Neuronal stem cell (in vitro differentiated cells): ENCODE results near the gene NOL3.
A peak's percentile ranks its signal among the peaks of the same experiment; 100 is the strongest.

Experiments used
- DNase-seq: peaks from one replicate; pipeline ENCODE4 v3.0.0-alpha.2; 2013; ENCODE audit warnings: low spot score
- H2AFZ ChIP-seq: one replicate; pipeline ENCODE4 v1.6.1; 2013; ENCODE audit warnings: mild to moderate bottlenecking, low read length, inconsistent platforms
- H2AK5ac ChIP-seq: 2 replicates; pipeline ENCODE4 v1.6.1; 2013; ENCODE audit warnings: low read depth, mild to moderate bottlenecking, inconsistent platforms, low read length, moderate library complexity, mixed read lengths
- H2BK120ac ChIP-seq: 2 replicates; pipeline ENCODE4 v1.6.1; 2013; ENCODE audit warnings: low read depth, mild to moderate bottlenecking, inconsistent platforms, low read length, moderate library complexity, mixed read lengths
- H2BK12ac ChIP-seq: one replicate; pipeline ENCODE4 v1.6.1; 2013; ENCODE audit warnings: low read length, inconsistent platforms
- H2BK15ac ChIP-seq: 2 replicates; pipeline ENCODE4 v1.6.1; 2013; ENCODE audit warnings: mild to moderate bottlenecking, low read length, inconsistent platforms, mixed read lengths
- H2BK5ac ChIP-seq: one replicate; pipeline ENCODE4 v1.6.1; 2013; ENCODE audit warnings: inconsistent platforms, mild to moderate bottlenecking, low read length, moderate library complexity
- H3K14ac ChIP-seq: one replicate; pipeline ENCODE4 v1.6.1; 2013; ENCODE audit warnings: low read length, inconsistent platforms
- H3K18ac ChIP-seq: 2 replicates; pipeline ENCODE4 v1.6.1; 2013; ENCODE audit warnings: low read length, inconsistent platforms
- H3K23ac ChIP-seq: 2 replicates; pipeline ENCODE4 v1.6.1; 2013; ENCODE audit warnings: low read depth, mild to moderate bottlenecking, mixed read lengths, low read length, inconsistent platforms; ENCODE audit not compliant: poor library complexity
- H3K27ac ChIP-seq: replicated peaks from 3 replicates; pipeline ENCODE4 v1.5.1; 2013; ENCODE audit warnings: low read length, inconsistent platforms
- H3K27me3 ChIP-seq, 3 experiments: 2 replicates each; pipeline ENCODE4 v1.6.1; 2013; ENCODE audit warnings: low read length in 3 of 3, mild to moderate bottlenecking in 2 of 3, inconsistent platforms in 1 of 3, low read depth in 1 of 3, mixed read lengths in 1 of 3, moderate library complexity in 1 of 3; ENCODE audit not compliant: control insufficient read depth in 3 of 3, insufficient read depth in 3 of 3
- H3K36me3 ChIP-seq, 2 donors: replicated peaks in 1 of 2; 2 replicates each; pipeline ENCODE4 v1.6.1; 2013; ENCODE audit warnings: low read length in 2 of 2; ENCODE audit not compliant: control insufficient read depth in 2 of 2, insufficient read depth in 2 of 2
- H3K4ac ChIP-seq: 2 replicates; pipeline ENCODE4 v1.6.1; 2013; ENCODE audit warnings: inconsistent platforms, mild to moderate bottlenecking, low read length, moderate library complexity
- H3K4me1 ChIP-seq, 2 donors: 1 replicate in 1 of 2; 2 replicates in 1 of 2; pipeline ENCODE4 v1.6.1; 2013; ENCODE audit warnings: low read length in 2 of 2, low read depth in 1 of 2; ENCODE audit not compliant: control insufficient read depth in 2 of 2, insufficient read depth in 1 of 2
- H3K4me2 ChIP-seq: one replicate; pipeline ENCODE4 v1.6.1; 2013; ENCODE audit warnings: mild to moderate bottlenecking, low read length, inconsistent platforms; ENCODE audit not compliant: insufficient read depth, poor library complexity, severe bottlenecking
- H3K4me3 ChIP-seq, 2 donors: 2 replicates each; pipeline ENCODE4 v1.5.1; 2013; ENCODE audit warnings: low read length in 2 of 2, mild to moderate bottlenecking in 2 of 2, inconsistent platforms in 1 of 2, moderate library complexity in 1 of 2
- H3K79me1 ChIP-seq: one replicate; pipeline ENCODE4 v1.6.1; 2013; ENCODE audit warnings: low read depth, mild to moderate bottlenecking, inconsistent platforms, low read length, moderate library complexity
- H3K9ac ChIP-seq: one replicate; pipeline ENCODE4 v1.6.1; 2013; ENCODE audit warnings: mild to moderate bottlenecking, low read depth, low read length, inconsistent platforms; ENCODE audit not compliant: poor library complexity
- H3K9me3 ChIP-seq, 2 donors: replicated peaks in 1 of 2; 2 replicates each; pipeline versions ENCODE3 to v1.6.1; 2013; ENCODE audit warnings: low read length in 2 of 2, mild to moderate bottlenecking in 2 of 2, inconsistent platforms in 1 of 2, low read depth in 1 of 2, mixed read lengths in 1 of 2, moderate library complexity in 1 of 2; ENCODE audit not compliant: control insufficient read depth in 2 of 2, insufficient read depth in 1 of 2
- H4K8ac ChIP-seq: one replicate; pipeline ENCODE4 v1.6.1; 2013; ENCODE audit warnings: low read depth, mild to moderate bottlenecking, inconsistent platforms, low read length, moderate library complexity
- H4K91ac ChIP-seq: one replicate; pipeline ENCODE4 v1.6.1; 2013; ENCODE audit warnings: low read length, low read depth, mild to moderate bottlenecking, inconsistent platforms; ENCODE audit not compliant: poor library complexity
- WGBS, 2 donors: extraction: QIAGEN DNeasy Blood & Tissue Kit; methylation state at CpG; one replicate each; pipeline ENCODE4 v1.1.7; 2013; ENCODE audit warnings: missing lambda C conversion rate in 2 of 2, mixed read lengths in 1 of 2; ENCODE audit not compliant: insufficient read length in 2 of 2, insufficient replicate concordance in 1 of 2; ENCODE audit errors: extremely low coverage in 2 of 2; 5-methylcytosine and 5-hydroxymethylcytosine counted together

Gene NOL3

GRCh38 chr16:67177743-67178699 lies 7.7 kb downstream of the NOL3 start:
- peaks cover 16 to 18% of the 10 kb centered on the region in 2 donors for H3K4me1 ChIP-seq
- no peak overlapping the region for H2AK5ac ChIP-seq
- H3K18ac ChIP-seq: peak overlapping the region; percentile 80
- peaks cover 8 to 67% (median 9%) of the 10 kb centered on the region in 3 experiments for H3K27me3 ChIP-seq
- H3K27ac ChIP-seq: no peak overlapping the region
- H3K23ac ChIP-seq: peak overlapping the region; percentile 59
- no peak overlapping the region for H4K8ac ChIP-seq
- no peak overlapping the region for H2BK120ac ChIP-seq
- no peak for DNase-seq
- H3K4me2 ChIP-seq: peak overlapping the region; percentile 77
- no CpG with 5 or more reads among the region's 73 CpGs for WGBS, 2 donors
- H3K36me3 ChIP-seq: peaks cover 2 to 19% of the 10 kb centered on the region in 2 donors
- H4K91ac ChIP-seq: no peak overlapping the region
- no peak overlapping the region for H3K4ac ChIP-seq
- H2BK12ac ChIP-seq: no peak overlapping the region
- H2AFZ ChIP-seq: no peak overlapping the region
- H3K79me1 ChIP-seq: no peaks in the 10 kb centered on the region
- no peaks in the 10 kb centered on the region for H3K9me3 ChIP-seq
- H3K14ac ChIP-seq: no peak overlapping the region
- H2BK5ac ChIP-seq: no peak overlapping the region
- peak overlapping the region; percentile 88 for H3K9ac ChIP-seq
- H2BK15ac ChIP-seq: no peak overlapping the region
- H3K4me3 ChIP-seq: peak overlapping the region in 1 of 2 donors; percentile 74

GRCh38 chr16:67179421-67180080 lies 9.2 kb downstream of the NOL3 start:
- Histone ChIP-seq H3K79me1 (peaks cover 3% of the 10 kb centered on the region), H3K18ac (peak overlapping the region; percentile 13), H3K23ac (no peak overlapping the region), H3K36me3 (peaks cover 2 to 19% of the 10 kb centered on the region in 2 donors), H3K9ac (peak overlapping the region; percentile 30), H2BK12ac (no peak overlapping the region), H3K4ac (no peak overlapping the region), H3K27ac (no peak overlapping the region), H3K4me1 (peaks cover 12 to 16% of the 10 kb centered on the region in 2 donors), H4K91ac (no peak overlapping the region), H3K4me3 (no peak overlapping the region), H2BK15ac (no peak overlapping the region), H3K14ac (no peak overlapping the region), H2BK120ac (no peak overlapping the region), H4K8ac (no peak overlapping the region), H2BK5ac (no peak overlapping the region), H3K27me3 (peaks cover 0 to 57% (median 5%) of the 10 kb centered on the region in 3 experiments), H2AK5ac (no peak overlapping the region), H3K4me2 (no peak overlapping the region), H2AFZ (no peak overlapping the region), H3K9me3 (no peaks in the 10 kb centered on the region)
- WGBS, 2 donors: no CpG with 5 or more reads among the region's 13 CpGs
- no peak for DNase-seq

GRCh38 chr16:67180166-67180565 lies 9.8 kb downstream of the NOL3 start:
- Histone ChIP-seq H3K14ac (no peak overlapping the region), H3K18ac (no peak overlapping the region), H3K4me3 (no peak overlapping the region), H3K36me3 (peaks cover 2 to 19% of the 10 kb centered on the region in 2 donors), H2BK120ac (no peak overlapping the region), H2BK12ac (no peak overlapping the region), H3K23ac (no peak overlapping the region), H2AFZ (no peak overlapping the region), H4K91ac (no peak overlapping the region), H3K9me3 (no peaks in the 10 kb centered on the region), H2BK5ac (no peak overlapping the region), H2AK5ac (no peak overlapping the region), H2BK15ac (no peak overlapping the region), H3K27me3 (peaks cover 5 to 57% (median 7%) of the 10 kb centered on the region in 3 experiments), H3K4ac (no peak overlapping the region), H3K4me1 (peaks cover 8 to 16% of the 10 kb centered on the region in 2 donors), H3K4me2 (no peak overlapping the region), H3K79me1 (peaks cover 6% of the 10 kb centered on the region), H4K8ac (no peak overlapping the region), H3K27ac (no peak overlapping the region), H3K9ac (peak overlapping the region; percentile 16)
- DNase-seq: no peak
- WGBS, 2 donors: no CpG with 5 or more reads among the region's 16 CpGs

- no peak overlapping the region for H2BK120ac ChIP-seq
- H3K4ac ChIP-seq: no peak overlapping the region
- H2AFZ ChIP-seq: no peak overlapping the region
- peaks cover 8 to 16% of the 10 kb centered on the region in 2 donors for H3K4me1 ChIP-seq
- no peak overlapping the region for H3K27ac ChIP-seq
- H3K9me3 ChIP-seq: no peaks in the 10 kb centered on the region
- H3K4me2 ChIP-seq: no peak overlapping the region
- H3K4me3 ChIP-seq: no peak overlapping the region
- no peak overlapping the region for H4K8ac ChIP-seq
- H3K36me3 ChIP-seq: peaks cover 0 to 17% of the 10 kb centered on the region in 2 donors
- peak overlapping the region; percentile 5 for H2AK5ac ChIP-seq
- no peak overlapping the region for H4K91ac ChIP-seq
- no peak overlapping the region for H3K23ac ChIP-seq
- H2BK12ac ChIP-seq: no peak overlapping the region
- H3K27me3 ChIP-seq: peaks cover 5 to 58% (median 8%) of the 10 kb centered on the region in 3 experiments
- H3K9ac ChIP-seq: no peak overlapping the region
- no CpG with 5 or more reads among the region's 2 CpGs for WGBS, 2 donors
- H2BK15ac ChIP-seq: no peak overlapping the region
- peaks cover 6% of the 10 kb centered on the region for H3K79me1 ChIP-seq
- no peak overlapping the region for H2BK5ac ChIP-seq
- no peak for DNase-seq
- H3K18ac ChIP-seq: no peak overlapping the region
- H3K14ac ChIP-seq: no peak overlapping the region
These were observed 11.0 kb downstream of the NOL3 start for GRCh38 chr16:67181346-67181745.
